Dermis blood vessel endothelial cell (primary cell): Measurements from ENCODE around the gene FAM89B. TPM values are rescaled to one million over a fixed set of nuclear protein-coding genes. Genes with fewer than 3 reads are reported as not detected.
"Not testable (repeated sequence)": the region's sequence is repeated elsewhere in the genome, so short reads cannot be mapped to it uniquely, and the experiment has no call there.

Source experiments
- DNase-seq: peaks from one replicate; pipeline ENCODE4 v3.0.0; 2010
- total RNA-seq: library from RNA; depleted of rRNA; stranded (reverse); fragments of >200 nt; gene quantifications from 2 replicates; pipeline ENCODE4 v1.2.3, GENCODE V29; 2014

The FAM89B gene
- 23.3 and 24.8 TPM in 2 replicates for total RNA-seq

DNA sequence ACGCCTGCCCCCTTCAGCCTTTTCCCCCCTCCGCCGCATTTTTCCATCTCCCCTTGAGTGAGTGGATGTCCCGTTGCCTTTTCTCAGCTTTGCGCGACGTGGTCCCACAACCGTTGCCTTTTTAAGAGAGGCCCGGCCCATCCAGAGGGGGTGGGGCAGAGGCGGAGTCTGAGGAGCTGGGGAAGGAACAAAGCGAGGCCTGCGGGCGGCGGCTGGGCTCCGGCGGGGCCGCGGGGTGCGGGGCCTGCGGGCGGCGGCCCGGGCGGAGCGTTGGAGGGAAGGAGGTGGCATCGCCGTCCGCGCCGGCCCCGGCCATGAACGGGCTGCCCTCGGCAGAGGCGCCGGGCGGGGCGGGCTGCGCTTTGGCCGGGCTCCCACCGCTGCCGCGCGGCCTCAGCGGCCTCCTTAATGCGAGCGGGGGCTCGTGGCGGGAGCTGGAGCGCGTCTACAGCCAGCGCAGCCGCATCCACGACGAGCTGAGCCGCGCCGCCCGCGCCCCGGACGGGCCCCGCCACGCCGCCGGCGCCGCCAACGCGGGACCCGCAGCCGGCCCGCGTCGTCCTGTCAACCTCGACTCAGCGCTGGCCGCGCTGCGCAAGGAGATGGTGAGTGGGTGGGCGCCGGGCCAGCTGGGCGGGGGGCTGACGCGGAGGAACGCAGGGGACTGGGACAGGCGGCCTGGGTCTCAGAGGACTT is at the start of gene FAM89B:
TSS of gene FAM89B (plus strand) at position 183 of the 696 bp plus-strand sequence. CDS start at position 315, 132 bp downstream.
- peak; percentile 89 for DNase-seq

DNA sequence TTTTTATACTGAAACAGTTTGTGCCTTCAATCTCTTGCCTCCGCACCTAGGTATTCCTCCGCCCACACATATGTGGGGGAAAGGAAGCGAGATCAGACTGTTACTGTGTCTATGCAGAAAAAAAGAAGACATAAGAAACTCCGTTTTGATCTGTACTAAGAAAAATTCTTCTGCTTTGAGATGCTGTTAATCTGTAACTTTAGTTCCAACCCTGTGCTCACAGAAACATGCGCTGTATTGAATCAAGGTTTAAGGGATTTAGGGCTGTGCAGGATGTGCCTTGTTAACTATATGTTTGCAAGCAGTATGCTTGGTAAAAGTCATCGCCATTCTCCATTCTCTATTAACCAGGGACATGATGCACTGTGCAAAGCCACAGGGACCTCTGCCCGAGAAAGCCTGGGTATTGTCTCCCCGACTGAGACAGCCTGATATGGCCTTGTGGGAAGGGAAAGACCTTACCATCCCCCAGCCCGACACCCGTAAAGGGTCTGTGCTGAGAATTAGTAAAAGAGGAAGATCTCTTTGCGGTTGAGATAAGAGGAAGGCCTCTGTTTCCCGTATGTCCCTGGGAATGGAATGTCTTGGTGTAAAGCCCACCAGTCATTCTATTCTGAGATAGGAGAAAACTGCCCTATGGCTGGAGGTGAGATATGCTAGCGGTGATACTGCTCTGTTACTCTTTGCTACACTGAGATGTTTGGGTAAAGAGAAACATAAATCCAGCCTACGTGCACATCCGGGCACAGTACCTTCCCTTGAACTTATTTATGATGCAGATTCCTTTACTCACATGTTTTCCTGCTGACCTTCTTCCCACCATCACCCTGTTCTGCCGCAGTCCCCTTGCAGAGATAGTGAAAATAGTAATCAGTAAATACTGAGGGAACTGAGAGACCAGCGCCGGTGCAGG is 49.4 kb upstream of the FAM89B start:
- not testable (repeated sequence) for DNase-seq

DNA sequence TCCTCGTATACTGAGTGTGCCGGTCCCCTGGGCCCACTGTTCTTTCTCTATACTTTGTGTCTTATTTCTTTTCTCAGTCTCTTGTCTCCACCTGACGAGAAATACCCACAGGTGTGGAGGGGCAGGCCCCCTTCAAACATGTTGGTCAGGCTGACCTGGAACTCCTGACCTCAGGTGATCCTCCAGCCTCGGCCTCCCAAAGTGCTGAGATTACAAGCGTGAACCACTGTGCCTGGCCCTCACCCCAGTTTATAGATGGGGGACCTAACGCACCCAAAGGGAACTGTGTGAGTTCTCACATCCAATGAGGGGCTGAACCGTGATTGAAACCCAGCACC is 48.7 kb upstream of the FAM89B start:
- not testable (repeated sequence) for DNase-seq

DNA sequence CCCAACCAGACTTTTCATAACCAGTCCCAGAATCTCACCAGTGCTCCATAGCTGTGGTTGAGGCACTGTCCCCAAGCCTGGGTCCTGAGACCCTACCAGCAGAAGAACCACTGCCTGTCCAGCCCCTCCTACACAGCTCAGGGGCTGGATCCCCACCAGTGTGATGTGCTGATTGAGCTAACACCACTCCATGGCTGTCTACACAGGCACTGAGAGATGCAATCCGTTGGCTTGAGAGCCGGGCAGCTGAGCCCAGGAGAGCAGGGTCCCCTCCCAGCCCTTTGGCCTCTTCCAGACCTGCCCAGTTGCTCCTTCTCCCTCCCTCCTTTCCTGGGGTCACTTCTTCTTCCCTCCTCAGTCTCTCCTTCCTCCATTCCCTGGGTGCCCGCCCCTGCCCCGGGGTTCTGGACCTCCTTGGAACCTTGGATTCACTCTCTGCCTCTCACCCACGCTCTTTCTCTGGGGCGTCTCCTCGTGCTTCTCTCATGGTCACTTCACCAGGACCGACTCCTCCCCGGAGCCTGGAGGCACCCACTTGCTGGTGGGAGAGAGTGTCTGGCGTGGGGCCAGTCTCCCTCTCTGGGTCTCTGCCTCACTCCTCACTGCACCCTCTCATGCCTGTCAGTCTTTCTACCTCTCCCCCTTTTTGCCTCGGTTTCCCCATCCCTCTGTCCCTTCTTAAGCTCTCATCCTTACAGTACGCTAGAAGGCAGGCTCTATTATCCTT is 48.2 kb upstream of the FAM89B start:
- no peak for DNase-seq

DNA sequence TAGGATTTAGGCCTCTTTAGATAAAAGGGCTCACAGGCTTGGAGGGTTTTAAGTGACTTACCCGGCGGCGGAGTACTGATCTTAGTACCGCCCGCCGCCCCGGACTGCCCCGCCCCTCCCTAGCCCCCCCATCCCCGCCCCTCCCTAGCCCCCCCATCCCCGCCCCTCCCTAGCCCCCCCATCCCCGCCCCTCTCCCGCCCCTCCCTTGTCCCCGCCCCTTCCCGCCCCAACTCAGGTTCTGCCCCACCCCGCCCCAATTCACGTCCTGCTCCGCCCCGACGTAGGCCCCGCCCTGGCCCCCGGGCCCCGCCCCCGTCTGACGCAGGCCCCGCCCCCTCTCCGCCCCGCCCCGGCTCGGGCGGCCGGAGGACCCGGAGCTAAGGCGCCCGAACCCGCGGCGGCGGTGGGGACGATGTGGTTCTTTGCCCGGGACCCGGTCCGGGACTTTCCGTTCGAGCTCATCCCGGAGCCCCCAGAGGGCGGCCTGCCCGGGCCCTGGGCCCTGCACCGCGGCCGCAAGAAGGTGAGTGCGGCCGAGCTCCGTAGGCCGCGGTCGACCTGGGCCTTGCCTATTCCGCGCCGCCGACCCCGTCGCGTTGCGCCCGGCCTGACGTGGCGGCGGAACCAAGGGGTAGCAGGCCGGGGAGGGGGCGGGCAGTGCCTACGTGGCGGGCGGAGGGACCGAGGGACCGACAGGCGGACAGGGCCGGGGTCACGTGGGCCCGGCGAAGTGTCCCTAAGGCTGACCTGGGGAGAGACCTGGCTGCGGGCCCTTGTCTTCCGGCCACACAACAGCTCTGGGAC is 47.4 kb upstream of the FAM89B start, which contains the start of gene SCYL1:
TSS of gene SCYL1 (plus strand) at position 343 of the 805 bp plus-strand sequence. CDS start at position 414, 71 bp downstream.
- DNase-seq, result peak; percentile 87

DNA sequence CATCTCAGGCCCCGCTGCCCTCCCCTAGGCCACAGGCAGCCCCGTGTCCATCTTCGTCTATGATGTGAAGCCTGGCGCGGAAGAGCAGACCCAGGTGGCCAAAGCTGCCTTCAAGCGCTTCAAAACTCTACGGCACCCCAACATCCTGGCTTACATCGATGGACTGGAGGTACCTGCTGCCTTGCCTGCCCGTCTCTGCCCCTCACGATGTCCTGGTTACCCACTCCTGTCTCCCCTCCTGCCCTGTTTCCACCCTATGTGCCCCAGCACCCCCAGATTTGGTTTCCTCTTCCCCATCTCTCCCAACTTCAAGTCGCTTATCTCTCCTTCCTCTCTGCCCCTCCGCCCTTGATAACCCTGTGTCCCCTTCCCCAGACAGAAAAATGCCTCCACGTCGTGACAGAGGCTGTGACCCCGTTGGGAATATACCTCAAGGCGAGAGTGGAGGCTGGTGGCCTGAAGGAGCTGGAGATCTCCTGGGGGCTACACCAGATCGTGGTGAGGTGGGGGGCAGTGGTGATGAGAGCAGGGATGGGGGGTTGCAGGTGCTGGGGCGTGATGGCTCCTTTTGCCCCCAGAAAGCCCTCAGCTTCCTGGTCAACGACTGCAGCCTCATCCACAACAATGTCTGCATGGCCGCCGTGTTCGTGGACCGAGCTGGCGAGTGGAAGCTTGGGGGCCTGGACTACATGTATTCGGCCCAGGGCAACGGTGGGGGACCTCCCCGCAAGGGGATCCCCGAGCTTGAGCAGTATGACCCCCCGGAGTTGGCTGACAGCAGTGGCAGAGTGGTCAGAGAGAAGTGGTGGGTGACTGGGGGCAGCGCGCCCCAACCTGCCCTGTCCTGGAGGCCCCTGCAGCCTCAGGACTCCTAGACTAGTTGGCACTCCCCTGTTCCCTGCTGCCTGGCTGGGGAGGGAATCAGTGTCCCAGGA is 46.5 kb upstream of the FAM89B start:
- DNase-seq, result no peak

DNA sequence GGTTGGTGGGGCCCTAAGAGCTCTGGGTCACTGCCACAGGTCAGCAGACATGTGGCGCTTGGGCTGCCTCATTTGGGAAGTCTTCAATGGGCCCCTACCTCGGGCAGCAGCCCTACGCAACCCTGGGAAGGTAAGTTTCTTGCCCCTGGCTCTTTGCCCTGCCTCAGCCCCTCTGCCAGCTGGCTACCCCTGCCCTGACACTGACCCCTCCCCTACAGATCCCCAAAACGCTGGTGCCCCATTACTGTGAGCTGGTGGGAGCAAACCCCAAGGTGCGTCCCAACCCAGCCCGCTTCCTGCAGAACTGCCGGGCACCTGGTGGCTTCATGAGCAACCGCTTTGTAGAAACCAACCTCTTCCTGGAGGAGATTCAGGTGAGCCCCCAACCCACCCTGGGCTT is 45.6 kb upstream of the FAM89B start:
- DNase-seq, result no peak

DNA sequence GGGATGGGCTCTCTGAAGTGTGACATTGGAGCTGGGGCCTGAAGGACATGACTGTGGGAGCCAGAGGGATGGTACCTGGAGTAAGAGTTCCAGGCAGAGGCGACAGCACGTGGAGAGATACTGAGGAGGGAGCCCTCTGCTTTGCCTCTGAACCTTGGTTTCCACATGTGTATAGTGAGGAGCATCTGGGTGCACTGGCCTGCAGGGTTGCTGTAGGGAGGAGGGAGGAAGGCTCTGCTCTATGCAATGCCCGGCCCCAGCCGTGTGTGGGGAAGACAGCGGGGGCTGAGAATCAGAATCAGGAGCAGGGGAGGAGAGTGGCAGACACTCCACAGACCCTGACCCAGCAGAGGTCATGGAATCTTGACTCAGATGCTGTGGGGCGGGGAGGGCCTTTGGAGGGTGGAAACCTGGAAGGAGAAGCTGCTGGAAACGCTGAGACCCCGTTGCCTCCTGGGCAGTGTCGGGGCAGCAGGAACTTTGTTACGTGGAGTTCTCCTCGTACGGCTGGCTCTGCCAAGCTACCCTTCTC is 43.5 kb upstream of the FAM89B start:
- no peak for DNase-seq

DNA sequence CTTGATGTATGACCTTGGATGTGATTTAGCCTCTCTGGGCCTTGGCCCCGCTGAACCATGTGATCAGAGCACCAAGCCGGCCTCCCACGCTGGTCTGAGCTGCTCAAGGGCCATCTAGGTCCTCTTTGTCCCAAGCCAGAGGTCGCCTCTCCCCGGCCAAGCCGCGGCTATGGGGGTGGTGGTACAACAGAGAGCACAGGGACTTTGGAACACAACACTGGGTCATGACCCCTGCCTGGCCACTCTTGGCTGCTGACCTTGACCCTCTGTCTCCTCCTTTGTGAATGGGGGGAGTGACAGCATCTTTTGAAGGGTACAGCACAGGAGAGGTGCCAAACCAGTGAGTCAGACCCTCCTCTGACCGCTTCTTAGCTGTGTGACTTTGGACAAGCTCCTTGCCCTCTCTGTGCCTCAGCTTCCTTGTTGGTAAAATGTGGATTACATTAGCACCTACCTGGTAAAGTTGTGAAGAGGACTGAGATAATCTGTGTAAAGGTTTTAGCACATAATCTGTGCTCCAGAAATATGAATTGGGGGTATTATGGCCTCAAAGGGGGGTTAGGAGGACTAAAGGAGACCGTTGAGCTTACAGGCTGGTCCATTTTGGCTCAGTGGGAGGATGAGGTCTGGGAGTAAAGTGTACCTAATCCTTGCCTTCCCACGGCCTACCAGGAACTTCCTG is 42.7 kb upstream of the FAM89B start:
- DNase-seq, result no peak

DNA sequence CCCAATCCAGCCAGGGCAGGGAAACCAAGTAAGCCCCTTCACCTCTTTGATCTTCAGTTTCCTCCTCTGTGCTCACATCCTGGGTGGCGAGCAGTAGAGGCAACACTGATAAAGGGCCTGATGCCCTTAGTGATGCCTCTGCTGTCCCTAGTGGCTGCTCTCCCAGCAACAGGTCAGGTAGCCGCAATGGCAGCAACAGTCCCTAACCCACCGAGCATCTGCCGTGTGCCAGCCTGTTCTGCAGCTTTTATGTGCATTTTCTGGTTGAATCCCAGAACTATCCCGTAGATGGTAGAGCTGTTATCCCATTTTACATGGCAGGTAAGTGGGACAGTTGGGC is 42.2 kb upstream of the FAM89B start:
- no peak for DNase-seq

DNA sequence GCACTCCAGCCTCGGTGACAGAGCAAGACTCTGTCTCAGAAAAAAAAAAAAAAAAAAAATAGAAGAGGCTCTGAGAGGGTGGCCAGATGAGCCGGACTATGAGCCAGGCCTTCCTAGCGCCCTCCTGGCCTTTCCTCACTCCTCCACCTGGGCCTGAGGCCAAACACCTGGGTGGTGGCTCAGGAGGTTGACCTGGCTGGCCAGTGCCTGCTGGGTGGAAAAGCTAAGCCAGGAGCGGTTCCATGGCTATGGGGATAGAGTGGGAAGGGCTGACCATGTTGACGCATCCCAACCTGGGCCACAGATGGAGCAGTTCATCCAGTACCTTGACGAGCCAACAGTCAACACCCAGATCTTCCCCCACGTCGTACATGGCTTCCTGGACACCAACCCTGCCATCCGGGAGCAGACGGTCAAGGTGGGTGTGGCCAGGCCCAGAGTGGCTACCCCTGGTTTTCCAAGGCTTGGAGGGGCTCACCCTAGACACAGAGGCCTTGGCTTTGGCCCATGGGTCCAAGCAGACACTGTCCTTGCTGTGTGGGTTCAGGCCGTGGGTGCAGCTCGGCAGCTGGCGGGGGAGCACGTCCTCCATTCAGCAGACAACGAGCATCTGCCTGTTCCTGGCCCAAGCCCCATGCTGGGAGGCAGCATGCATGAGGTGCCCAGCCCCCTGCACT is 39.8 kb upstream of the FAM89B start:
- DNase-seq, result no peak

DNA sequence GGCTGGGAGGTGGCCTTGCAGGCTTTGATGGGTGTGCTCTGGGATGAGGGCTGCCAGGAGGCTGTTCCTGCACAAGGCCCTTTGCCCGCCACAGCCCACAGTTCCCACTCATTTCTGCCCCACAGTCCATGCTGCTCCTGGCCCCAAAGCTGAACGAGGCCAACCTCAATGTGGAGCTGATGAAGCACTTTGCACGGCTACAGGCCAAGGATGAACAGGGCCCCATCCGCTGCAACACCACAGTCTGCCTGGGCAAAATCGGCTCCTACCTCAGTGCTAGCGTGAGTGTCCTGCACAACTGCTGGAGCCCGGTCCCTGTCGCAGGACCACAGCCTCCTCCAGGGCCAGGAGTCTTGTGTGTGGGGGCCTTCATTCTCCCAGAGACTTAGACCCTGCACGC is 37.2 kb upstream of the FAM89B start:
- DNase-seq, result no peak

DNA sequence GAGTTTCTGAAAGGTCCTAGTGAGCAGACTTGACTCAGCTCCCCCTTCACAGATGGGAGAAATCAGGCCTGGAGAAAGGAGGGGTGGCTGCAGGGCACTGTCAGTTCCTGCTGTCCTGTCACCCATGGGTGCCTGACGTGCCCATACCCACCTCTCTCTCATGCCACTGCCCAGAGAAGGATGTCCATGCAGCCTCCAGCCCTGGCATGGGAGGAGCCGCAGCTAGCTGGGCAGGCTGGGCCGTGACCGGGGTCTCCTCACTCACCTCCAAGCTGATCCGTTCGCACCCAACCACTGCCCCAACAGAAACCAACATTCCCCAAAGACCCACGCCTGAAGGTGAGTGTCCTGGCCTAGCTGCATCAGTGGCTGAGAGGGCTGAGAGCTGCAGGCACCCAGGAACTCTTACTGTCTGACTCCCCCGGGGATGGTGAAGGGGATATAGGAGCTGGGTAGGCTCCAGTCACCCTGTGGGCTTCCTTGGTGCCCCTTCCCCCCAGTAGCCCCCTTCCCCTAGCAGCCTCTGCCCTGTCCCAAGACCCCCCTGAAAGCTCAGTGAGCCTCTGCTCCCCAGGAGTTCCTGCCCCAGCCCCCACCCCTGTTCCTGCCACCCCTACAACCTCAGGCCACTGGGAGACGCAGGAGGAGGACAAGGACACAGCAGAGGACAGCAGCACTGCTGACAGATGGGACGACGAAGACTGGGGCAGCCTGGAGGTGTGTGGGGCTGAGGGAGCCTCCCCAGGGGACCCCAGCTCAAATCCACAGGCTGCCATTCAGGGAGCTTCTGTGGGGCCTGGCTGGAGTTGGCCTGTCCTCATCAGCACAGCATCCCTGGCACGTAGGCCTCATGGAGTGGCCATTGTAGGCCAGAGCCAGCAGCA is 35.7 kb upstream of the FAM89B start:
- no peak for DNase-seq

DNA sequence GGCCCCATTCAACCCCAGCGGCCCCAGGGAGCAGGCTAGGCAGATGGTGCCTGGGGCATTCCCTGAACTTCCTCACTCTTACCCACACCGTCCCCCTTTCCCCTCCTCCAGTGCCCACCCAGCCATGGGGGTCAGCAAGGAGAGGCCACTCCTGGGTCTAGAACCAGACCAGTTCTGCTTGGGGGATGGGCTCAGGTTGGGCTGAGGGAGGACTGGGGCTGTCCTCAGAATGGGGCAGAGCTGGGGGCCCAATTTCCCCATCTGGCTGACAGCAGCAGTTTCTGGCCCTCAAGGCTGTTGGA is 35.1 kb upstream of the FAM89B start:
- no peak for DNase-seq

DNA sequence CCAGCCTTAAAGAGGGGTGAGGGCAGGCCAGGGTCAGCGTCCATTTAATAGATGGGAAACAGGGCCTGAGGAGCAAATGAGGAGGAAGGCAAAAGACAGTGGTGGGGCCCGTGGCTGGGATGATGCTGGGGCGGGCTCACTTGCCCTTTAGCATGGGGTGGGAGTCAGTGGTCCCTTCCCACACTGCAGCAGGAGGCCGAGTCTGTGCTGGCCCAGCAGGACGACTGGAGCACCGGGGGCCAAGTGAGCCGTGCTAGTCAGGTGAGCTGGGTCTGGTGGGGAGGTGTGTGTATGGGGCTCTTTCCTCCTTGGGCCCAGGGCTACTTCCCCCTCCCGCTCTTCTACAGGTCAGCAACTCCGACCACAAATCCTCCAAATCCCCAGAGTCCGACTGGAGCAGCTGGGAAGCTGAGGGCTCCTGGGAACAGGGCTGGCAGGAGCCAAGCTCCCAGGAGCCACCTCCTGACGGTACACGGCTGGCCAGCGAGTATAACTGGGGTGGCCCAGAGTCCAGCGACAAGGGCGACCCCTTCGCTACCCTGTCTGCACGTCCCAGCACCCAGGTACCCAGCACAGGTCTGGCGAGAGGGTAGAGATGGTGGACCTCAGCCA is 34.6 kb upstream of the FAM89B start:
- no peak for DNase-seq

DNA sequence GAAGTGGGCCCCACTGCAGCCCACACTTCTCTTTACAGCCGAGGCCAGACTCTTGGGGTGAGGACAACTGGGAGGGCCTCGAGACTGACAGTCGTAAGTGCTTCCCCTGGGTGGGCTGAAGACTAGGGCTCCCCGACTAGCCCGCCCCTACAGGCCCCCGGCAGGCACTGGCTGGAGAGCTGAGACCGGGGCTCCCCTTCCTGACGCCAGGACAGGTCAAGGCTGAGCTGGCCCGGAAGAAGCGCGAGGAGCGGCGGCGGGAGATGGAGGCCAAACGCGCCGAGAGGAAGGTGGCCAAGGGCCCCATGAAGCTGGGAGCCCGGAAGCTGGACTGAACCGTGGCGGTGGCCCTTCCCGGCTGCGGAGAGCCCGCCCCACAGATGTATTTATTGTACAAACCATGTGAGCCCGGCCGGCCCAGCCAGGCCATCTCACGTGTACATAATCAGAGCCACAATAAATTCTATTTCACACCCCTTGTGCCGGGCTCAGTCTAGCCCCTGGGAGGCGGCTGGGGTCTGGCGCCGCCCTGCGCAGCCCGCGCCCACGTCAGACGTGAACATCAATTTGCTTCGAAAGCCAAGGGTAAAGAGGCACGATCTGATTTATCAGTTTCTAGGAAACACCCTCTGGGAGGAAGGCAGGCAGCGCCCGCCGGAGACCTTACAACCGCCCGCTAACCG is 34.0 kb upstream of the FAM89B start:
- DNase-seq, result no peak

DNA sequence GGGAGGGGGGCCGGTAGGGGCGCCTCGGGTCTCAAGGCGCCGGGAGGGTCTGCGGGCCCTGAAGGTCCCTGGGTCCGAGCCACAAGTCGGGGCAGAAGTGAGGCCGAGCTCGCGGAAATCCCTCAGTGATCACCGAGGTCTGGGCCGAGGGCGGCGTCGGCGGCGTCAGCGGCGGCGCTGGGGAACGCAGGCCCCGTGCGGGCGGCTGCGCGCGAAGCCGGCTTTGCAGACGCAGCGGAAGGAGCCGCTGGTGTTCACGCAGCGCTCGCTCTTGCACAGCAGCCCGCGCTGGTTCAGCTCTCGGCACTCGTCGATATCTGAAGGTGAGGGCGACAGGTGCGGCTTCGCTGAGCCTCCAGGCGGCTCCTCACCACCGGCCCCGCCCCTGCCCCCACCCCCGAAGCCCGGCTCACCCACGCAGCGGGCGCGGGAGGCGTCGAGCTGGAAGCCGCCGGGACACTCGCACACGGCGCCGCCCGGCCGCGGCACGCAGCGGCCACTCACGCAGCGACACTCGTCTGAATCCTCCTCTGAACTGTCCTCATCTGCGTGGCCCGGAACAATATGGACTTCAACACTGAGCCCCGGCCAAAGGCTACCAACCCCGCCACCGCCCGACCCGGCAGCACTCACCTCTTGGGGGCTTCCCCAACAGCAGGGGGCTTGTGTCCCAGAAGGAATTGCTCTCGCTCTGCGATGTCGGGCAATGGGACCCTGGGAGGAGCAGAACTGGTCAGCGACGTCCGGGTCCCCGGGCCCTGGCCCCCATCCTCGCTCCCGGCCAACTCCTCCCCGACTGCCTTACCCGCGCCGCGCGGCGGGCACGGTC is 33.2 kb upstream of the FAM89B start:
- DNase-seq, result no peak
